CD4-positive, alpha-beta T cell treated with Interleukin-10 for 1 hour (primary cell): ENCODE measurements around the gene NUDT9.
"Not testable (repeated sequence)": the region's sequence is repeated elsewhere in the genome, so short reads cannot be mapped to it uniquely, and the experiment has no call there.

Source experiments
- DNase-seq: peaks from one replicate; pipeline ENCODE4 v3.0.0-alpha.2; 2020

Gene NUDT9

DNA sequence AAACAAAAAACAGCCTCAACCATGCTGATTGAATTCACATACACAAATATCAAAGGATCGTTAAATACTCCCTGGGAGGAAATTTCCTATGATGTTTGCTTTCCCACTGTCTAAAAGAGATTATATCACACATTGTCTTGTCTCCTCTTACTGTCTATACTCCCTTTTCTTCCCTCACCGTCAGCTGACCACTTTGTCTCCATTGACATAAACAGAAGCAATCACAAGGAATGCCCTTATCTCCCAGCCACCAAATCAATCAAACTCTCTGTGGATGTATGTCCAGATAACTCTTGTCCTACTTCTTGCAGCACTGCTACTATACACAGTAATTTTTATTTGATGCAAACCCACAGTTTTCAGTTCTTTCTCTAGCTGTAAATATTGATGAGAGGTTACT is 12.2 kb upstream of the NUDT9 start:
- no peak for DNase-seq

DNA sequence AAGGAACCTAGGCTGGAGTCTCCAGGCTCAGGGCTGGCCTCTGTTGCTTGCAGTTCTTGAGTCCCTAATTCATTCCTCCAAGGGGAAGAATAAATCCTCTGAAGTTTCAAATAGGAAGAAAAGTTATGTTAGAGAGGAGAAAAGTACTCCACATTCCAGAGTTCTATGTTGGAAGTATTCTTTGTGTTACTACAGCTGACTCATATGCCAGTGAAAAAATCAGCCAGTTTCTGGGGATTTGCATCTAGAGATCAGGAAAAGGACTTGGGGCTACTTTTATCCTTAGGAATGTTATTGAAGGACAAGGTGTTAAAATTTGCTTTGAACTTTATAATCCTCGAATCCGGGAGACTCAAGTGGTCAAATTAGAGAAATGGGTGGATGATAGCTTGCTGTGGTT is 11.7 kb upstream of the NUDT9 start:
- DNase-seq, result no peak

DNA sequence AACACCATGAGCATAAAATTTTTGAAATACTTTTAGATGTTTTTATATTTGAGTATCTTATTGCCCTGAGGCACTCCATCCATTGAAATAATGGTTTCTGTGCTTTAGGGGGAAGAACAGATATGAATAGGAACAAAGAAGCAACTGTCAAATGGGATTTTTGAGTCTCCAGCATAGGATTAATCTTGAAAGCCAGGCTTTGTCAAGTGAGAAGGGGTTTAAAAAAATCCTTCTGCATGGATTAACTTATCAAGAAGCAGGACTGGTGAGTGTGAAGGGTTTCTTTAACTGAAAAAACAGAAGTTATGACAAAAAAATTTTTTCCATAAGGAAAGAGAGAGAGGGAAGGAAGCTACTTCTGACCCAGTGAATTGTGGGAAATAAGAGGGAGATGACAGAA is 7.6 kb upstream of the NUDT9 start:
- no peak for DNase-seq

DNA sequence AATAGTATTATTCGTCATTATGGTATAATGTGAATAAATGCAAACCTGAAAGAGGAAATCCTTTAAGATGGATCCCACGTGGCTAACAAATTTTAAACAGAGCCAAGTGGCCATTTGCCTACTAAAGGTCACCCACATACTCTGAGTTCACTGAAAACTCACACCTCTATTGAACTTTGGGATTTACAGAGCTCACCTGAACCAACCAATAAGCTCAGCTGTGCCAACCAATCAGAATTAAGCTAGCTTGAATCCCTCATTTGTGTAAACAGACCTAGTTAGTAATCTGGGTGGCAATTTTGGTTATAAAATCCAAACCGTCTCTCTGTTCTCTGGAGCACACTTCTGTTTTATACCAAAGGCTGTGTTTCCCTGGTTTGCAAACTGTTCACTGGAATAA is 5.4 kb upstream of the NUDT9 start:
- DNase-seq, result no peak

DNA sequence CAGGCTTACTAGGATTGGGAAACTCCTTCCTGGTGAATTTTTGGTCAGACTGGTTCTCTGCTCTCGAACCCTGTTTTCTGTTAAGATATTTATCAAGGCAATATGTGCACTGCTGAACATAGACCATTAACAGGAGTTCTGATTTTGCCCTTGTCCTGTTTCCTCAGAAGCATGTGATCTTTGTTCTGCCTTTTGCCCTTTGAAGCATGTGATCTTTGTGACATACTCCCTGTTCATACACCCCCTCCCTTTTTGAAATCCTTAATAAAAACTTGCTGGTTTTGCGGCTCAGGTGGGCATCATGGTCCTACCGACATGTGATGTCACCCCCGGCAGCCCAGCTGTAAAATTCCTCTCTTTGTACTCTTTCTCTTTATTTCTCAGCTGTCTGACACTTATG is 4.0 kb upstream of the NUDT9 start:
- DNase-seq, result not testable (repeated sequence)

DNA sequence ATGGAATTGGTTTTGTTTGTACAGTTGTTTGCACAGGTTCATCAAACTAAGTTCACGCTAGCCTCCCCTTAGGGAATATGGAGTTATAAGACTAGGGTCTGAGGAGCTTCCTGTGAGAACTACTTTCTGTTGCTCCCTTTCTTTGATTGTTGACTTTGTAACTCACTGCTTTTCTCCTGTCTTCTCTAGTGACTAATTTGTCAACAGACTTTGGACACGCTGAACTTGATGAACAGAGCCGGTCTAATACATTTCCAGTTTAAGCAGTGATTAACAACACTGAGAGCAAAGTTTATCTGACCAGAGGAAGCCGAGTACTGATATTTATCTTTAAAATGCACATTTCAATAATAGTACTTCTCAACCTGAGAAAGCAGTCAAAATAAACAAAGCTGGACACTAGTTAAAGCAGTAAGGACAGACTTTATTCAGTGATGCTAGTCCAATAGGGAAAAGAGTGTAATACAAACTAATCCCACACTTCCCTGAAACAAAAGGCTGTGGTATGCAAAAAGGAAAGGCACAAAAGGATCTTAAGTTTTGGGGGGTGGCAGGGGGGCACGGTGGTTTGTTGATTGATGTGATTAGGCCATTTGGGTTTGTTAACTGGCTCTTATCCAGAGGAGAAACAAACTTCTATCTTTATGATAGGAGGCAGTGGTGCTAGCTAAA is 2.7 kb upstream of the NUDT9 start:
- no peak for DNase-seq

DNA sequence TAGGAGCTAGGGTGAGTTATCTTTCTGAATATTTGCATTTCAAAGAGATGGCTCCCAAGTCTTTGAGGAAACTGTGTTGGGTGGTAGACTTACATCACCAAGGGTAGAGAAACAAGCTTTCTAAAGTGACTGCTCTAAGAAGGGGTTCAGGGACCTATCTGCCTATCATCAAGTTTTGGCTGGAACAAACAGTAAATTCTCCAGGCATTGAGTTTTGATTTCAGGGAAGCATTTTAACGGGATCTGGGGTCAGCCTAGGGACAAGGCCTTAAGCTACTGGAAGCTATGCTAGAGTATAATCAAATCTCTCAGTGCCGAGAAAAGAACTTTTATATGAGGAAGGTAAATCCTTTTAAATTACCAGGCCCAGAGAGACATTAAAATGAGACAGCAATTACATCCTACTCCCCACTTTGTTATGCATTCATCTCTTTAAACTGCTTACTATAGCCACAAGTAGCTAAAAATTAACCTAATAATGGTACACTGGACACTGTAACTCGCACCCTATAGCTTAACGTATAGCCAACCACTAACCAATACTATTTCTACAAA is 2.0 kb upstream of the NUDT9 start:
- DNase-seq, result no peak

DNA sequence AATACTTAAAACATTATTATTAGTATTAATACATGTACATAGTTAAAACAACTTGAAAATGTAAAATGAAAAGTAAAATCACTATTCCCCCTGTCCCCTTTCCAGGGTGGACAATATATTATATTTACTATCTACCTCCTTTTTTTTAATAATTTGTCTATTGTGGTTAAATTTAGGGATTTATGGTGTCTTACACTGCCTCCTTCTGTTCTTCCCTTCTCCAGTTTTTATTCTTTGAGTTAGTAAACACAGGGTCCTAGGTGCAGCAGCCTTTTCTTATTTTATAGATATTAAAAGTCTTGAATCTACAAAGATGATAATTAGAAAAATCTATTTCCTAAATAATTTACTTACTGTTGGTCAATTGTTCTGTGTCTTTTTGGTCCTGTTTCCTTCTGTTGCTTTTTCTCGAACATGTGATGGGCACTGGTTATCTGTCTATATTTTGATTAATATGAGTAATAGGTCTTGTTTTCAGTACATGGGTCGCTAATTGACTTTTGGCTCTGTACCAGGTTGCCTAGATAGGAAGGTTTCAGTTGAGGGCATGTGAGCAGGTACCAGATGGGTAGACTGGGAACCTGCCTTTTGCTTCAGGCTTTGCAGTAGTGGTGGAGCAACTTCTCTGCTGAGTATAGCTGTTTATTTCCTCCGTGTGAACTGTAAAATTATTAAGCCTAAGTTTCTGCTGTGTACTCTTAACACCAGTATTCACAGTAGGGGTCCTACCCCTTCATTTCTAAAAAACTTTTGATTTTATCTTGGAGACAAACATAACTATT is 1.1 kb downstream of the NUDT9 start:
- DNase-seq, result no peak

DNA sequence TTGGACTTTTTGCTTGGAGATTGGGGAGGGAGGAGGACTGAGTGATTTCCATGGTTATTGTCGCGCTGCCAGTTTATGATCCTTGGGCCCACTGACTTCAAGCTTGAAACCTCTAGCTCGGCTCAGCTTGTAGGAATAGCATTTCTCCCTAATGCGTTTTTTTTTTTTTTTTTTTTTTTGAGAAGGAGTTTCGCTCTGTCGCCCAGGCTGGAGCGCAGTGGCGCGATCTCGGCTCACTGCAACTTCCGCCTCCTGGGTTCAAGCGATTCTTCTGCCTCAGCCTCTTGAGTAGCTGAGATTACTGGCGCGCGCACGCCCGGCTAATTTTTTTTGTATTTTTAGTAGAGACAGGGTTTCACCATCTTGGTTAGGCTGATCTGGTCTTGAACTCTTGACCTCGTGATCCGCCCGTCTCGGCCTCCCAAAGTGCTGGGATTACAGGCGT is 1.7 kb downstream of the NUDT9 start:
- DNase-seq, result not testable (repeated sequence)

DNA sequence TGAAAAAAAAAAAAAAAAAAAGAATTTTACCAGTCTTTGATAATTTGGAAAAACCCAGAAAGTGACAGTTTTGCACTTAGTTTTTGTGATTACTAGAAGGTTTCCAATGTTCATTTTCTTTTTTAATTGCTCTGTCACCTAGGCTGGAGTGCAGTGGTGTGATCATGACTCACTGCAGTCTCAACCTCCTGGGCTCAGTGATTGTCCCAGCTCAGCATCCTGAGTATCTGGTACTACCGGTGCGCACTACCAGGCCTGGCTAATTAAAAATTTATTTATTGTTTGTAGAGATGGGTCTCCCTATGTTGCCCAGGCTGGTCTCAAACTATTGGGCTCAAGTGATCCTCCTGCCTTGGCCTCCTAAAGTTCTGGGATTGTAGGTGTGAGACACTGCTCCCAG is 3.3 kb downstream of the NUDT9 start:
- DNase-seq, result no peak

DNA sequence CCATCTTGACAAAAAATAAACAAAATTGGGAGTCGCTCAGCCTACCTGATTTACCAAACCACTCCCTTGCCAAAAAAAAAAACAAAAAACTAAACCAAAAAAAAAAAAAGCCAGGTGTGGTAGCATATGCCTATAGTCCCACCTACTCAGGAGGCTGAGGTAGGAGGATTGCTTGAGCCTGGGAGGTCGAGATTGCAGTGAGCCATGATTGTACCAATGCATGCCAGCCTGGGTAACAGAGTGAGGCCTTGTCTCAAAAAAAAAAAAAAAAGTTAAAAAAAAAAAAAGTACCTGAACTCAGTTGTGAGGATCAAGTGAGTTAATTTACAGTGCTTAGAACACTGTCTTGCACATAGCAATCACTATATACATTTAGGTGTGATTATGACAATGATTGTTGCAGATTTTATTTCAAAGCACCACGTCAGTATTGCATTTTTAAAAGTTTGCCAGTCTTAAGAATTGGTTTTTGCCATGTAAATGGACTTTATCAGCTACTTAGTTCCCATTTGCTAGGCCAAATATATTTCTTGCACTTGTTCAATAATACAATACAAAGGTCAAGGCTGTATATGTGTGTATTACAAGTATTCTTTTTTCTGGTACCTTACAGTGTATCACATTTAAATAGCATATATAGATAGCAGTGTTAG is 4.6 kb downstream of the NUDT9 start:
- no peak for DNase-seq

DNA sequence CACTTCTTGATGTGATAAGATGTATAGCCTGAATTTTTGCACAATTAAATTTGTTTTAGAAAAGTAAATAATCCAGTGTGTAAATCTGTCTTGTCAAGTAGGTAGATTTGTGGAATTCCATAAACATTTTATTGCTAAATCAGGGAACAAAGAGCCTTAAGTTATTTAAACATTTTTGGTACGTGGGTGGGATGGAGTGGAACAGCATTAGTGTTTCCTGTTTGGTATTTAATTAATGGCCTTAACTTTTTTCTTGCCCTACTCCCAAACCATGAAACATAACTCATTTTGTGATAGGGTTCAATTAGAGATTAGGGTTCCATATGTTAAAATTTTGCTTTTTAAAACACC is 5.1 kb downstream of the NUDT9 start:
- no peak for DNase-seq

DNA sequence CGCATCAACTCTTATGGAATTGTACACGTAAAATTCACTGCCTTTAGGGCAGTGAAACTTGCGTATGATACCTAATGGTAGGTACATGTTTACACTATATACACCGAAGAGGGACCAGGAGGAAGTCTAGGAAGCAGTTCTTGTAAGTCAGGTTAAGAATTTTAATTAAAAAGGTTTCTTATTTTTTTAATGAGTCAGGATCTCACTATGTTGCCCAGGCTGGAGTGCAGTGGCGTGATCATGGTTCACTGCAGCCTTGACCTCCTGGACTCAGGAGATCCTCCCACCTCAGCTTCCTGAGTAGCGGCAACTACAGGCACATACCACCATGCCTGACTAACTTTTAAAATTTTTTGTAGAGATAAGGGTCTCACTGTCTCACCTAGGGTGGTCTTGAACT is 6.6 kb downstream of the NUDT9 start:
- DNase-seq, result no peak

DNA sequence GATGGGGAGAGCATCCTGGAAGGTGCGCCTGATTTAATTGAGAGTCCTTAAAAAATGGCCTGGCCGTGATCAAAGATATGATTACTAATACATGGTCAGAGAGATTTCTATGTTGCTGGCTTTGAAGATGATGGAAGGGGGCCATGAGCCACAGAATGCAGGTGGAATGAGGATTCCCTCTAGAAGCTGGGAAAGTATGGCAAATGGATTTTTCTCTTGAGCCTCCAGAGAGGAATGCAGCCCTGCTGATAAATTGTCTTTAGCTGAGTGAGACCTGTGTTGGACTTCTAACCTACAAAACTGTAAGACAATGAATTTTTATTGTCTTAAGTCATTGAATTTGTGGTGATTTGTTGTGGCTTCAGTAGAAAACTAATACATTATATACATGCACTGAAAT is 7.7 kb downstream of the NUDT9 start:
- DNase-seq, result no peak

DNA sequence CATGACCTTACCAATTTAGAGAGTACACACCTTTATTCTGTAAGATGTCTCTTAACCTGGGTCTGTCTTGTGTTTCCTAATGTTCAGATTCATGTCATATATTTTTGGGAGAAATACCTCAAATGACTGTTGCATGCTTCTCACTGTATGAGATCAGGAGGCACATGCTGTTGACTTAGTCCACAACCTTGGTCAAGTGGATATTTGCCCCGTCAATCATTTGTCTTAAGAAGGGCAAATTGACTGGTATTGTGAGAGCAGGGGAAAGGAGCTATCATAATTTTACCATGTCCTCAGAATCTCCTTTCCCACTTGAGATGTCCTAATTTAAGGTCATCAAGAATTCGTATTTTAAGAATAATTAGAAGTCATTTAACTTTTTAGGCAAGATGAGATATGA is 11.0 kb downstream of the NUDT9 start:
- no peak for DNase-seq

DNA sequence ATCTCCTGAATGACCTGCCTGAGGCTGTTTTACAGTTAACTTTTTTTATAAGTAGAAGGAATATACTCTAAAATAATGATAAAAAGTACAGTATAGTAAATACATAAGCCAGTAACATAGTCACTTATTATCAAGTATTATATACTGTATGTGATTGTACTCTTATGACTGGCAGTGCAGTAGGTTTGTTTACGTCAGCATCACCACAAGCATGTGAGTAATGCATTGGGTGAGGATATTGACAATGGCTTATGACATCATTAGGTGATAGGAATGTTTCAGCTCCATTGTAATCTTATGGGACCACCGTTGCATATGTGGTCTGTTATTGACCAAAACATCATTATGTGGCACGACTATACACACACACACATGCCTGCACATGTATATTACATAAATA is 20.5 kb downstream of the NUDT9 start:
- DNase-seq, result no peak

DNA sequence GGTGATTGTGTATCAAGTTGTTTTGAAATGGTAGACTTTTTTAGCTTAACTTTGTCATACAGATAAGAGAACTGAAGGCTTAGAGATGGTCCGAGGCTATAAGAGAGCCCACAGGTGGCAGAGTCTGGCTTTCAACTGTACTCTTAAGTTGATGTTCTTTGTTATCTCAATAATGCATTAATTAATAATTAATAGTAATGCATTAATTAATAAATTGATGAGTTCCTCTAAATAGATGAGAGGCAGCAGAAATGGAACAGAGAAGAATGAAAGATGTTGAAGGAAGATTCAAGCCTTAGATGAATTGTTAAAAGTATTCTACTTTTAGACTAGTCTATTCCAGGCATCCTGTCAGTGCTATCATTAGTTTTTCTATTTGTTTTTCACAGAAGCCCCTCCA is 22.4 kb downstream of the NUDT9 start:
- DNase-seq, result no peak

DNA sequence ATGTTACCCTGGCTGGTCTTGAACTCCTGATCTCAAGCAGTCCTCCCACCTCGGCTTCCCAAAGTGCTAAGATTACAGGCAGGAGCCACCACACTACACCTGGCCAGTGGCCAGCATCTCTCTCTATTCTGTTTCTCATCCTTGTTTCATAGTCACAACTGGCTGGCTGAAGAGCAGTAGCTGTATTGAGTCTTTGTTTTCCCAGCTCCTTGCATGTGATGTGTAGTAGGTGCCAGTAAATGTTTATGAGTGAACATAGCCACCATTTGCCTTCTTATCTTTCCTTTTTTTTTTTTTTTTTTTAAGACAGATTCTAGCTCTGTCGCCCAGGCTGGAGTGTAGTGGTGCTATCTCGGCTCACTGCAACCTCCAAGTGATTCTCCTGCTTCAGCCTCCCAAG is 23.6 kb downstream of the NUDT9 start:
- no peak for DNase-seq

DNA sequence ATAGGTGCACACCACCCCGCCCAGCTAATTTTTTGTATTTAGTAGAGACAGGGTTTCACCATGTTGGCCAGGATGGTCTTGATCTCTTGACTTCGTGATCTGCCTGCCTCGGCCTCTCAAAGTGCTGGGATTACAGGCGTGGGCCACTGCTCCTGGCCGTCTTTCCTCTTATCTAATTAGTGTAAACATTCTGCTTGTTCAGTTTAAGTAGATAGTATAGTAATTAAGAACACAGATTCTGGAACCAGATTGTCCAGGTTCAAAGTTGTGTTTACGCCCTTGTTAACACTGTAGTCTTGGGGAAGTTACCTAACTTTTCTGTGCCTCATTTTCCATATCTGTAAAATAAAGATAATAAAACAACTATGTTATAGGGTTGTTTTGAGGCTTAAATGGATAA is 24.0 kb downstream of the NUDT9 start:
- DNase-seq, result not testable (repeated sequence)

DNA sequence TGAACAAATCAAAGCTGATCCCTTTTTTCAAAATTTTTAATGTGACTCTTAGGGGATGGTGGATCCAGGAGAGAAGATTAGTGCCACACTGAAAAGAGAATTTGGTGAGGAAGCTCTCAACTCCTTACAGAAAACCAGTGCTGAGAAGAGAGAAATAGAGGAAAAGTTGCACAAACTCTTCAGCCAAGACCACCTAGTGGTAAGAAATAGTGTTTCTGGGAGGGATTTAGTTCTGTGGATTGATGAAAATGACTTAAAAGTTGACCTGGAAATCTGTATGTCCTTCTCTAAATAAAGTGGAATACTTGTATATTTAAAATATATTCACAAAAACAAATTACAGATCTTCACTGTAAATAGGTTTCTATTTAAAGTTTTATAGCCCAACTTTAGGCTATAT is 29.2 kb downstream of the NUDT9 start:
- no peak for DNase-seq

DNA sequence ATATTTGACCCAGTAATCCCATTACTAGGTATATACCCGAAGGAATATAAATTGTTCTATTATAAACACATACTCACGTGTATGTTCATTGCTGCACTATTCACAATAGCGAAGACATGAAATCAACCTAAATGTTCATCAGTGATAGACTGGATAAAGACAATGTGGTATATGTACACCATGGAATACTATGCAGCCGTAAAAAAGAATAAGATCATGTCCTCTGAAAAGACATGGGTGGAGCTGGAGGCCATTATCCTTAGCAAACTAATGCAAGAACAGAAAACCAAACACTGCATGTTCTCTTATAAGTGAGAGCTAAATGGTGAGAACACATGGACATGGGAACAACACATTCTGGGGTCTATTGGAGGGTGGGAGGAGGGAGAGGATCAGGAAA is 36.5 kb downstream of the NUDT9 start:
- no peak for DNase-seq

DNA sequence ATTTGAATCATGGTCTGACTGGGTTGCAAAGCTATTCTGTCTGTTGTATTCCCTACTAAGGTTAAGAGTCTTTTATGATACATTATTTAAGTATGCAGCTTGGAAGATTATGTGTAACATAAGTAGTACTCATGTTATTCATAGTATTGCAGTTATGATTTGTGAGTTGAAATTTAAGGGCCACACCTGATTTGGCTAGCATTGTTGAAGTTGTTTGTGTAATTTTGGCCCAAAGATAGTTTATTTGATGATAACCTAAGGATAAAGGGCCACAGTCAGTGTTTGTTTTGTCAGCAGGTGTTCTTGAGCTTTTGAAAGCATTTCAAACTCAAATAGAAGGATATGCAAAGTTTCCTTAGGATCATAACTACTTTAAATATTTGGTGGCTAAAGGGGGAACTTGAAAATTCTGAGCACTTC is 38.9 kb downstream of the NUDT9 start:
- no peak for DNase-seq

DNA sequence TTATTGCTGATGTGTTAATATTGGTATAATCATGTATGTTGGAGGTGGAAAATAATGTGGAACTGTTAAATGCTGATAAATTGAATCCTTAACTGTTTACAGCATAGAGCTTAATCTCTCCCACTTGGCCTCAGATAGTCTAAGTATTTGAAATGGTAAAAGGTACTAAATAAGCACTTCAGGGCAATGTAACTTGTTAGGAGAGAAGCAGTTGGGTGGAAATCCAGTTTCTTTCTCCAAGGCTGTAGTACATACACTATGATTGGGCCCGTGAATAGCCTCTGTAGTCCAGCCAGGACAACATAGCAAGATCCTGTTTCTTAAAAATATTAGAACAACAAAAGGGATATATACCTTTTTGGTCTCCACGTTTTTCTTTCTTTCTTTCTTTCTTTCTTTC is 39.7 kb downstream of the NUDT9 start:
- no peak for DNase-seq

DNA sequence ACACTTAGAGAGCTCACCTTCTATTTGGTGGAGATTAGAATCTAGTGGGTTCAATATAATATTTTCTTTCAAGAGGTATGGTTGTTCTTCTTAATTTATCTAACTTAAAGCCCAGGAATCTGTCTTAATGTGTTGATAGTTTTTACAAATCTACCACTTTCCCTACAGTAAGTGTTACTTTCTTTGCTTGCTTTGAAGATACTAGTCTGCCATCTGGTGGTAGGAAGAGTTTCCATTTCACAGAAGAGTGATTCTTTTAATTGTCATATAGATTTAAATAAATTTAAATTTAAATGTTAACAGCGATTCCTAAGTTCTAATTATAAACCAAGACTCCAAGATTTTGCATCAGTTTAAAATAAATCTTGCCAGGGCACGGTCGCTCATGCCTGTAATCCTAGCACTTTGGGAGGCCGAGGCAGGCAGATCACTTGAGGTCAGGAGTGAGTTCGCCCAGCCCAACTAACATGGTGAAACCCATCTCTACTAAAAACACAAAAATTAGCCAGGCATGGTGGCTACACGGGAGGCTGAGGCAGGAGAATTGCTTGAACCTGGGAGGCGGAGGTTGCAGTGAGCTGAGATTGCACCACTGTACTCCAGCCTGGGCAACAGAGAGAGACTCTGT is 43.5 kb downstream of the NUDT9 start:
- DNase-seq, result peak; percentile 64
